Hippocampal formation (tissue), 2 donors: ENCODE results near the gene EEA1.
"Not testable (repeated sequence)": the region's sequence is repeated elsewhere in the genome, so short reads cannot be mapped to it uniquely, and the experiment has no call there.

Source experiments
- DNase-seq, 2 donors: peaks; one replicate each; lab custom pipeline; 2025; lab: John Stamatoyannopoulos, UW

EEA1 gene

GRCh38 chr12:92749691-92750090, 179.4 kb downstream of the EEA1 start:
- DNase-seq = not testable (repeated sequence)

DNA sequence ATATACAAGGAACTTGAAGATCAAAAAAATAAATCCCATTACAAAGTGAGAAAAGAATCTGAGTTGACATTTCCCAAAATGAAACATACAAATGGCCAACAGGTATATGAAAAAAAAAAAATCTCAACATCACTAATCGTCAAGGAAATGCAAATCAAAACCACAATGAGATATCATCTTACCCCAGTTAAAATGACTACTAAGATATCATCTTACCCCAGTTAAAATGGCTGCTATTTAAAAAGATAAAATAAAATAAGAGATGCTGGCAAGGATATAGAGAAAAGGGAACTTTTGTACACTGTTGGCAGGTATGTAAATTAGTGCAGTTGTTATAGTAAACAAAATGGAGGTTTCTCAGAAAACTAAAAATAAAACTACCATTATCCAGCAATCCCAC, 181.9 kb downstream of the EEA1 start:
- no peak for DNase-seq

- DNase-seq = peak; percentile 28 to 59
These were observed 183.1 kb downstream of the EEA1 start for GRCh38 chr12:92745856-92746550.

DNA sequence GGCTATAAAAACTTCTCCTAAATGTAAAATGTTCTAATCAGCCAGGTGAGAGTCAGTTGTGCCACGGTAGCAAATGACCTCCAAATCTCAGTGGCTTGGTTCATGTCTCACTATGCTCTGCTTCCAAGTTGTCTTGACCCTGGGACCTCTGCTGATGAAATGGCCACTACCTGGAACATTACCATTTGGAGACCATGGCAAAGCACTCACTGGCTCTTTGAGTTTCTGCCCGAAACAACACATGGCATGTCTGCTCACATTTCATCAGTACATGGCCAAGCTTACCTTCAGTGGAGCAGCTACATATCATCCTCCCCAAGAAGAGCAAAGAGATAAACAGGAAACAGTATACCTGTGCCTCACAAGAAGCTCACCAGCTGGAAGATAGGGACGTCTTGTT, 186.1 kb downstream of the EEA1 start:
- DNase-seq = no peak

DNA sequence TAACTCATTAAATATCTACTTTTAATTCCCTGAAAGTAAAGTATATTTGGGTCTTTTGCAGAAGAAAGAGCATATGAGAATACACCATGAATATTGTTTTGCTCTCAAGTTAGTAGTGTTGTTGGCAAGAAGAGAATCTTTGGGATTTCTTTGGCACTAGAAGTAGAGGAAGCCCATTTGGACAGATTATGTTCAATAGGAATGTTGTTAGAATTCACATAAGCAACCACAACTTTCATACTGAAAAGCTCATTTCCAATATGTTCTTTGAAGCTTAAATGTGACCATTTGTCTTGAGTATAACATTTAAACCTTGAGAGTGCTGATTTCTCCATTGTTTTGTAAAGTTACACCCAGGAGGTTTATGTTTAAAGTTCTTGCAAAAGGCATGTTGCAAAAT, 188.7 kb downstream of the EEA1 start:
- no peak for DNase-seq

DNA sequence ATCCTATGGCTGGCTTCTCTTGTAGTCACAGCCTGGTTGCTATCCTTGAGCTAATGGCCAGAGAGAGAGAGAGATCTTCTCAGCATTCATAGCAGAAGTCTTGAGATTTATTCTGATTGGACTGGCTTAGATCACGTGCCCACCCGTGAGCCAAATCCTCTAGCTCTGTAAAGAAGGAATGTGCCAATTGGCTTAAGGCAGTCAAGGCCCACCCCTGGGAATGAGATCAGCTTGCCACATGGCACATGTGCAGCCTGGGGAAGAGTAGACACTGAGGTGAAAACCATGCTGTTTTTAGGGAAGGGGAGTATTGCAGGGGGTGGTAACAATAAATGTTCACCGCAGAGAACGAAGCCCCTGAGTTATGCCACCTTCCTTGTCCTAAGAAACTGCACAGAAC, 190.0 kb downstream of the EEA1 start:
- DNase-seq = no peak

DNA sequence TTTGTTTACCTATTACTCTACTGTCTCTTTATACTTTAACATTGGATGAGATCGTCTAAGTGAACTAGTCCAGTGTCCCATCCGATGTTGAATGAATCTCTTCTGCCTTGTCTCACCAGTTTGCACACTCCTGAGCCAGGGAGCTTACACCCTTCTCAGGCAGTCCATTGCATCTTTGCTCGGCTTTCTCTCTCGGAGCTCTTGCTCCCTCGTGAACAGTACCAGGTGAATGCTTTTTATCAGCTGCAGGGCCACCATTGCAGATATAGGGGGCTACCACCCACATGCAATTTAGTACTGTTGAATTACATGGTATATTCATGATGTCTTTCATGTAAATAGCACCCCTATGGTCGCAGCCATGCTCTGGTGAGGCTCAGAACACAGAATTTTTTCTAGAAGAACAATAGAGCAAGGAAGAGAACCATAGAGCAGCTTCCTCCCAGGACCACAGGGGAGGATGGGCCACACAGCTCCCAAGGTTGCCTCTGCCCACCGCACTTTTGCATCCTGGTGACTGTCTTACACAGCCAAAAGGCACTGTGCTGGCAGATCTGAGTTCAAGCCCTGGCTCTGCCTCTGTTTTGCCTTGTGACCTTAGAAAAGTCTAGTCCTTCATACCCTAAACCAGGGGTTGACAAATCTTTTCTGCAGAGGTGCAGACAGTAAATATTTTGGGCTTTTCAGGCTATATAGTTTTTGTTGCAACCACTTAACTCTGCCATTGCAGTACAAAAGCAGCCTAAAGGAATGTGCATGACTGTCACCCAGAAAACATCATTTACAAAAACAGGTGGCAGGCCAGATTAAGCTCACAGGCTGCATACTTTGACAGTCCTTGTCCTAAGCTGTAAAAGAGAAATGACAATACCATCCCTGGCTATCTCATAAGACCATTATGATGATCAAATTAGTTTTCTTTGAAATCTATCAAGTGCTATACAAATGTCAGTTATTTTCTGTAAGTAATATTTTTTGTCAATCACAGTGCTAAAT, 190.9 kb downstream of the EEA1 start:
- no peak for DNase-seq

DNA sequence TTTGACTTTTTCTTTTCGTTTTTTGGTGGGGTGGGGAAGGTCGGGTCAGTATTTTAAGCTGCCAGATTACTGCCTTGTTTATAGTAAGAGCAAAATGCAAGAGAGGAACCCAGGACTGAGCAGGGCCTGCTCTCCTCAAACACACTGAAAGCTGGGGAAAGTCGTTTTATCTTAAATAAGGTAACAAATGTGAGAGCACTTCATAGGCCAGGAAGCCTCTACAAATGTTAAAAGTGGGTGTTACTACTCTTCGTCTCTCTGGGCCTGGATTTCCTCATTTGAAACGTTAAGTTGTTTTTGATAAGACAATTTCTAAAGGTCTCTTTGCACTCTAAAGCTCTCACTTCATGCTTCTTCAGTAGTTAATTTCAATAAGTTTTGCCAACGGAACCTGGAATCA, 192.5 kb downstream of the EEA1 start:
- no peak for DNase-seq

- peak in 1 of 2 donors; percentile 10 for DNase-seq
These were observed 193.9 kb downstream of the EEA1 start for GRCh38 chr12:92735131-92735721.

DNA sequence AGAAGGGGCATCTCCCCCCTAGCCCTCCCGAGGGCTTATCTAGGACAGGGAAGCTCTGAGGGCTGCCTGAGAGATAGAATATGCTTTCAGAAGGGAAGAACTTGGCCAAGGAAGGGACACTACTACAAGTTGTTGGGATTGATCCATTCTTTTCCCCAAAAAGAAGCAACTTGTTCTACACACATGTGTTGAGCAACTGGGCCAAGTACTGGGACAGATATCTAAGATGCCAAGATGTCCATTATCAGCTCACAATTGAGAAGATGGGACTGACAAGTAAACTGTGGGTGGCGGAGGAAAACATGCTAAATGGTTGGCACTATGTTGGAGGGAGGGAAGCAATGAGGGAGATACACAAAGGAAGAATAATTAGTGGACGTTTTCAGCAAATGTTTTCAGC, 195.4 kb downstream of the EEA1 start:
- no peak for DNase-seq

DNA sequence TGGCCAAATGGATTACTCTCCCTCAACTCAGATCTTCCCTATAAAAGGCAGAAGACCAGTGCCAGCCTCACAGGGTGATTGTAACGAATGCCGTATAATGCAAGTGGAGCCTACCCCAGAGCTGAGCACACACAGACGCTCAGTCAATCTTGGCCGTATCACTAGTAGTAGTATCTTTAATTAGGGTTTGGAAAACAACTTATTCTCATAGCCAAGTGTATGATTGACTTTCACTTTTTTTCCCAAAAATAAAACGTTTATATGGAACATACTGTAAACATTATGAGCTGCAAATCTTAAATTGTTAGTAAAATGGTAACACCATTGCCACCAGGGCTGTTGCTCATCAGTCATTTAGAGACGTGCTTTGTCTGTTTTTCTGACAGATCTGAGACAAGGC, 195.9 kb downstream of the EEA1 start:
- DNase-seq = no peak

DNA sequence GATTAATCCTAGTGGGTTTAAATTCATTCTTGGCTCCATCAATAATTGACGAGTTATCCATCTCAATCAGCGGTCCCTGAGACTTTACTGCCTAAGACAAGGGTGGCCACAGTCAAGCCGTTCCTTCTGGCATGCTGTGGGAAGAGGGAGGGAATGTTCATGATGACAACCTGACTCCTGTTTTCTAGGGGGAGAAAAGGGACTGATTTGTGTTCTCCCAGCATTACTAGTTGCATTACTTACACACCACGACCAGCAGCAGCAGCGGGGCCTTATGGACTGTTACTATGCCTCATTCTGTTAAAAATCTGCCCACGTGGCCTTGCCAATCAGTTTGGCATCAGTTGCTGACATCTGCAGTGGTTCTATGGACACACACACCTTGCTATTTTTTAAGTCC, 196.4 kb downstream of the EEA1 start:
- DNase-seq = no peak

DNA sequence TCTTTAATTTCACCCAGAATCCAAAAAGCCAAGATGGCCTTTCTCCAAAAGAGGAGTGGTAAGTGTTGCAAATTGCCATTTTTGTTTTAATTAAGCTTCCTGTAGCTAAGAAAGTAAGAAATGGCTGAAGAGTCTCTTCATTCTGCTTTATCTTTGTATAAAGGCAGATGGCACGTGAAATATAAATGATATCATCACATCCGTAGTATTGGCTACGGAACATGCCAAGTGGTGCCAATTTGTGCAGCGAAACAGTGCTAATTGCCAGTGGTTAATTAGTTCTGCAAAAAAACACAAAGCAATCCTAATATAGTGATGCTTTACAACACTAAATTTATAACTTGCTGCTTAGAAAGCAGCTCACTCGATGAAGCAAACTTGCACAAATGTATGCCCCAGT, 196.9 kb downstream of the EEA1 start:
- no peak for DNase-seq

- DNase-seq = no peak
These were observed 198.3 kb downstream of the EEA1 start for GRCh38 chr12:92730758-92731157.

DNA sequence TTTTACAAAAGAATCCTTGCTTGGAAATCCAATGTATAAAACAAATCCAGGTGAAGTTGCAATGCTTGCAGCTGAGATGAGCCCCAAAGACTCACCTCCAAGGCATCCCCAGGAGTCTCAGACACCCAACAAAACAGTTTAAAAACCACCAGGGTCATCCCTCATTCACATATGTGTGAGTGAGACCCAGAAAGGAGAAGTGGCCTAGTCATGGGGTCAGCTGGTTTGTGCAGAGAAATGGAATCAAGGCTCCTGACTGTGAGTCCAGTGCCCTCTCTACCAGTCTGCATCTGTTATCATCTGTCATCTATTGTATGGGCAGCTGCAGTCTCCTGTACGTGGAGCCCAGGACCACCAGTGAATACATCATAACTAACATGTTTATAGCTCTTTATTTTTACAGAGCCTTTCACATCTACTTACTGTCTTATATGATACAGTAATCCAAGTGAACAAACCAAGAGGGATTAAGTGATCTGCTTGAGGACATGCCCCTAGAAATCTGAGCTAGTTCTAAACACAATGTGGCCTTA, 199.3 kb downstream of the EEA1 start:
- no peak for DNase-seq

DNA sequence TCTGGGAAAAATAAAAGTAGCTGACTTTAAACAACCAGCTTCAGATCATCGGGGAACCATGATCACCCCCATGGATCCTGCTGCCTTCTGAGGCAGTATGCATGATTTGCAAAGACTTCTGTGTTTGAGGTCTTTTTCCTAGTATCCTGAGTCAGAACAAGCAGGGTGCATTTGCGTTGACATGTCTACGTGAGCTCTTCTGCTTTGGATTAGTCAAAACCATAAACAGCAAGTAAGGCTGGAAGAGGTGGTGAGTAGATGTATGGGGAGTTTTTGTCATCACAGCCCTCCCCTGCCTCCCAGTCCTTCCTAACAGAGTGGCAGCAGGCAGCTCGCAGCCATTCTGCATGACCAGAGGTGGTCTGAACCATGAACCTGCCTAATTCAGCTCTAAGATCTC, 202.2 kb downstream of the EEA1 start:
- no peak for DNase-seq

- DNase-seq = peak in 1 of 2 donors; percentile 33
These were observed 206.2 kb downstream of the EEA1 start for GRCh38 chr12:92722897-92723296.

- no peak for DNase-seq
These were observed 207.4 kb downstream of the EEA1 start for GRCh38 chr12:92721656-92722055.

GRCh38 chr12:92721130-92721529, 208.0 kb downstream of the EEA1 start:
- DNase-seq = no peak
